Stimulated activated naive CD8-positive, alpha-beta T cell treated with anti-CD3 and anti-CD28 coated beads, Interleukin-15, Interleukin-2, amounts not matched to agents 100 ng/mL and 50 ng/mL, for 24 hours (primary cell): Measurements from ENCODE around the gene C2orf42.
A peak's percentile ranks its signal among the peaks of the same experiment; 100 is the strongest.
"Not testable (repeated sequence)": the region's sequence is repeated elsewhere in the genome, so short reads cannot be mapped to it uniquely, and the experiment has no call there.

Experiments used
- H3K27ac Mint-ChIP-seq: one replicate; pipeline ENCODE4 v1.8.0; 2021; ENCODE audit warnings: mild to moderate bottlenecking, mixed read lengths
- H3K27me3 Mint-ChIP-seq: one replicate; pipeline ENCODE4 v1.8.0; 2021; ENCODE audit warnings: mixed read lengths
- H3K36me3 Mint-ChIP-seq: one replicate; pipeline ENCODE4 v1.8.0; 2021; ENCODE audit warnings: low read depth, mixed read lengths
- H3K4me1 Mint-ChIP-seq: one replicate; pipeline ENCODE4 v1.8.0; 2021; ENCODE audit warnings: low read depth, mixed read lengths
- H3K4me3 Mint-ChIP-seq: one replicate; pipeline ENCODE4 v1.8.0; 2021; ENCODE audit warnings: mild to moderate bottlenecking, mixed read lengths
- H3K9me3 Mint-ChIP-seq: one replicate; pipeline ENCODE4 v1.8.0; 2021; ENCODE audit warnings: mixed read lengths

Gene C2orf42

DNA sequence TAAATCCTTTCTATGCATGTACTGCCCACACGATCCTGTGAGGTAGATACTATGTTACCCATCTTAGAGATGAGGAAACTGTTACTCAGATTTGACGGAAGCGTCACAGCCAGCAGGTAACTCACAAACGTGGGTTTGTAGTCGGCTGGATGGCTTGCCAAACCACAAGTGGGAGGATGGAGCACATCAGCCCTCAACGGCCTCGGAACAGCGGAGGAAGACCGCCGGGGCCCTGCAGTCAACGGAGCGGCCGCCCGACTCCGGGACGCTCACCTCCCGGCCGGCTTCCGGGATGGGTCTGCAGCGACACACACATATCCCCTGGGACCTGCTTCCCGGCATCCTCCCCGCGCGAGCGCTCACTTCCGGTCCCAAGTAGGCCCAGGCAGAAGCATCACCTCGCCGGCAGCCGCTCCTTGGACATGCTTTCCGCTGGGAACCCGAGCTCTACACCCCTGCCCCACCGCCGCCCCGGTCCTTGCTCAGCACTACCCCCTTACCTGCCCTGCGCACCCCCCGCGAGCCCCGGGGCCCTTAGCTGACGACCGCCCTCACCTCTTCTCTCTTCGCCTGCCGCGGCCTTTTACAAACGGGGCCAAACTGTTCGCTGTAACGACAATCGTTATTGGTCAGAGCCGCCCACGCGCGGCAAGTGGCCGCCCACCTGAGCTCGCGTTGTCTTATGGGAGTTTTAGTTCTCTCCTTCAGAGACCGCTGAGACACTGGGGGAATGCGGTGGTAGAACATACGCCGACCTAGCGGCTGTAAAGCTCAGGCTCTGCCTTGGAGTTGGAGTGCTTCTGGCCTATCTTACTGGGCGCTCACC, at the start of gene C2orf42:
C2orf42 (minus strand) TSS at position 602 of the 826 bp plus-strand sequence. CDS start 9,034 bp downstream, outside the sequence.
- Mint-ChIP-seq H3K27me3 (no peaks in the 10 kb centered on the region), H3K36me3 (no peaks in the 10 kb centered on the region), H3K4me1 (peaks cover 28% of the 10 kb centered on the region), H3K27ac (peak within 1 kb of the TSS; percentile 99), H3K9me3 (no peaks in the 10 kb centered on the region), H3K4me3 (peak within 1 kb of the TSS; percentile 93)

- Mint-ChIP-seq H3K27ac (peak overlapping the region; percentile 45), H3K36me3 (peaks cover 39% of the 10 kb centered on the region), H3K4me1 (peaks cover 38% of the 10 kb centered on the region), H3K4me3 (no peak overlapping the region), H3K27me3 (no peaks in the 10 kb centered on the region), H3K9me3 (no peaks in the 10 kb centered on the region)
Observed at GRCh38 chr2:70240599-70240998, 49.8 kb upstream of the C2orf42 start.

GRCh38 chr2:70233926-70234325, 43.1 kb upstream of the C2orf42 start:
- Mint-ChIP-seq H3K36me3 (peaks cover 36% of the 10 kb centered on the region), H3K27me3 (no peaks in the 10 kb centered on the region), H3K9me3 (no peaks in the 10 kb centered on the region), H3K4me3 (no peak overlapping the region), H3K27ac (no peak overlapping the region), H3K4me1 (no peaks in the 10 kb centered on the region)

GRCh38 chr2:70226781-70227180, 36.0 kb upstream of the C2orf42 start:
- Mint-ChIP-seq H3K36me3 (peaks cover 77% of the 10 kb centered on the region), H3K4me1 (peaks cover 18% of the 10 kb centered on the region), H3K27ac (peak overlapping the region; percentile 0), H3K4me3 (no peak overlapping the region), H3K9me3 (no peaks in the 10 kb centered on the region), H3K27me3 (no peaks in the 10 kb centered on the region)

DNA sequence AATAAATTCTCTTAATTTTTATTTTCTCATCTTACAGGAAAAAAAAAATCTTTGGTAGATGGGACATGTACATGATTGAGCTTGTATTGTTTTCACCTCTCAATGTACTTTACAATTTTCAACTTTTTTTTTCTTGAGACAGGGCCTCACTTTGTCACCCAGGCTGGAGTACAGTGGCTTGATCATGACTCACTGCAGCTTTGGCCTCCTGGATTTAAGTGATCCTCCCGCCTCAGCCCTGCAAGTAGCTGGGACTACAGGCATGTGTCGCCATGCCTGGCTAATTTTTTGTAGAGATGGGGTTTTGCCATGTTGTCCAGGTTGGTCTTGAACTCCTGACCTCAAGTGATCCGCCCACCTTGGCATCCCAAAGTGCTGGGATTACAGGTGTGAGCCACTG, 32.5 kb upstream of the C2orf42 start:
- Mint-ChIP-seq H3K36me3 (peaks cover 76% of the 10 kb centered on the region), H3K4me1 (peaks cover 19% of the 10 kb centered on the region)
- H3K4me3 Mint-ChIP-seq, H3K27me3 Mint-ChIP-seq, H3K9me3 Mint-ChIP-seq, H3K27ac Mint-ChIP-seq: not testable (repeated sequence)

GRCh38 chr2:70214953-70215549, 24.2 kb upstream of the C2orf42 start:
- no peak overlapping the region for H3K27ac Mint-ChIP-seq
- no peaks in the 10 kb centered on the region for H3K27me3 Mint-ChIP-seq
- H3K4me3 Mint-ChIP-seq: no peak overlapping the region
- H3K4me1 Mint-ChIP-seq: peaks cover 15% of the 10 kb centered on the region
- H3K36me3 Mint-ChIP-seq: peaks cover 66% of the 10 kb centered on the region
- H3K9me3 Mint-ChIP-seq: no peaks in the 10 kb centered on the region

DNA sequence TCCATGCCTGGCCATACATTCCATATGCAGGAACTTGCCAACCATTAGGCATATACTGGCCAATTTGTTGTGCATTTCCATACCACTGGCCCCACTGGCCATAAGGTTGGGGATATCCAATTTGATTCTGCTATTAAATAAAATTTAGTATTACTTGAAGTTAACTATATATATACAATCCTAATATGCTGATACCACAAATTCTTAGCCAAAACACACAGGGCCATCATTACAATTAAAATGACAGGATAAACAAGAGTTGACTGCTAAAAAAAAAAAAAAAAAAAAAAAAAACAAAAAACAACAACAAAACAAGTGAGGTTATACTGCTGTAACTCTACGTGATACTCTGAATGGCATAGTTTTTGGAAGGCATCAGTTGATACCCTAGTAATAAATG, 23.5 kb upstream of the C2orf42 start:
- Mint-ChIP-seq H3K27ac (no peak overlapping the region), H3K9me3 (no peaks in the 10 kb centered on the region), H3K4me1 (peaks cover 15% of the 10 kb centered on the region), H3K4me3 (no peak overlapping the region), H3K27me3 (no peaks in the 10 kb centered on the region), H3K36me3 (peaks cover 69% of the 10 kb centered on the region)

DNA sequence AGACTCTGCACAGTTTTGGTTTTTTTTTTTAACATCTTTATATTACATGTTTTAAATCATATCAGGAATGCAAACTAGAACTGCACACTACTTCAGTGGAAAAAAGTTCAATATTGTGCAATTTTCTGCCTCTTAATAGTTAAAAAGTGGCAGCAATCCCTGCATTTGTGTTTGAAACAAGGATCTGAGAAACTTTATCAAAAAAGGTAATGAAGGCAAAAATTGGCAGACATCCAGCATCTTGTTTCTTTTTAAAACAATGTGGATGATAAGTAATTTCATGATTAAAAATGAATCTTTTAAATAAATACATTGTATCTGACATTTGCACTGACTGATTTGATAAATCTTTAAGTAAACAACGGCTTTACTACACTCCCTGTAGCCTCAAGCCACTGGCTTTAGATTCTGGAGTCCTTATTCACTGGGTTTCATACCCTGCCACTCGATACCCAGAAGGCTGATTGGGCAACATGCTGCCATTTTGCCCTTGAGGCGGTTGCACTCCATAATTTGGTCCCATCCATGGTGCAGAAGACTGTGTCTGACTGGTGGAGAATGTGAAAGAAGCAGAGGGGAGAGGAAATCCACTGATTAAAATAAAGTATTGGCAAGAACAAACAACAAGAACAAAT, 21.6 kb upstream of the C2orf42 start:
- H3K4me3 Mint-ChIP-seq: no peak overlapping the region
- peaks cover 9% of the 10 kb centered on the region for H3K4me1 Mint-ChIP-seq
- peaks cover 54% of the 10 kb centered on the region for H3K36me3 Mint-ChIP-seq
- no peaks in the 10 kb centered on the region for H3K27me3 Mint-ChIP-seq
- no peaks in the 10 kb centered on the region for H3K9me3 Mint-ChIP-seq
- no peak overlapping the region for H3K27ac Mint-ChIP-seq

- Mint-ChIP-seq H3K36me3 (peaks cover 50% of the 10 kb centered on the region), H3K27ac (peak overlapping the region; percentile 36), H3K9me3 (no peaks in the 10 kb centered on the region), H3K4me3 (no peak overlapping the region), H3K4me1 (peaks cover 9% of the 10 kb centered on the region), H3K27me3 (no peaks in the 10 kb centered on the region)
Observed at GRCh38 chr2:70211595-70211994, 20.8 kb upstream of the C2orf42 start.

GRCh38 chr2:70204452-70204851, 13.6 kb upstream of the C2orf42 start:
- H3K4me1 Mint-ChIP-seq: no peaks in the 10 kb centered on the region
- H3K27ac Mint-ChIP-seq: no peak overlapping the region
- H3K4me3 Mint-ChIP-seq: no peak overlapping the region

DNA sequence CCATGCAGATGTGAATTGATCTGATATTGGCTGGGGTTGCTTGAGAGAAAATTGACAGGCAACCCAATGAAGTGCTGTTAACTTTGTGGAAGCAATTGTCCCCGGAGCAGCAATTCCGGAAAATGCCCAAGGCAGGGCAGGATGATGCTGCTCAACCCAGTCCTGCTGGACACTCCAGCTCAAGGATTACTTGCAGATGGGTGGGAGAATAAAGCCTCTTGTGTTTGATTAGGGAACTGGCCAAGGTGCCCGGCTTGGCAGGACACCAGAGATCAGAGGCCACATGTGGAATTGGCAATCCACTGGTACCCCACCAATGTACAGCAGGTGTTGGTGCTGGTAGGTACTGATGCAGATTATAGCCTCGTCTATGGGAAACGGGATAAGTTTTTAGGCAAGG, 12.3 kb upstream of the C2orf42 start:
- Mint-ChIP-seq H3K36me3 (no peaks in the 10 kb centered on the region), H3K27ac (no peak overlapping the region), H3K4me3 (no peak overlapping the region), H3K9me3 (peaks cover 4% of the 10 kb centered on the region), H3K4me1 (no peaks in the 10 kb centered on the region), H3K27me3 (no peaks in the 10 kb centered on the region)

More at GRCh38 chr2:70204452-70204851, 13.6 kb upstream of the C2orf42 start:
- peaks cover 4% of the 10 kb centered on the region for H3K9me3 Mint-ChIP-seq
- no peaks in the 10 kb centered on the region for H3K27me3 Mint-ChIP-seq
- peaks cover under 1% of the 10 kb centered on the region for H3K36me3 Mint-ChIP-seq

DNA sequence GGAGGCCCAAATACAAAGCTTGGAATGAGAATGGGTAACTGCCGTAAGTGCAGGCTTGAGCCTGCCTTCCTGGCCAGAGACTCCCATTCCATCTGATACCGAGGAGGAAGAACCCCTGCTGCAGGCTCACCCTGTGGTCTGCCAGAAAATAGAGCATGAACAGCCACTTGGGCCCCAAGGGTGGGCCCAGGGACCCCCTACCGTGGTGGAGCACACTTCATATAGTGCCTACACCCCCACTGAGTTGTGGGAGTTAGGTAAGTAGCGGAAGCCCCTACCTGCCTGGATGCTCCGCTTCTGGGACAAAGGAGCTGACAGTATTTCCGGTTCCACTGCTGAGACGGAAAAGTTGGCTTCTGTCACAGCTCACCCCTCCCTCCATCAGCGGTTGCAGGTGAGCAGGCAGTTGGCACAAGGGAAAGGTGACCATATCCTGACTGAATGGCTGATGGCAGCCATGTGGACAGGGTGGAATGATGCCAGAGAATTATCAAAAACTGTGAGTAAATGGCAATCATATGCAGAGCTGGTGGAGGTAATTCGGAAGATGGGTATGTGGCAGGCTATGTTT, 11.5 kb upstream of the C2orf42 start:
- H3K9me3 Mint-ChIP-seq: peaks cover 4% of the 10 kb centered on the region
- H3K27me3 Mint-ChIP-seq: no peaks in the 10 kb centered on the region
- no peak overlapping the region for H3K27ac Mint-ChIP-seq
- H3K36me3 Mint-ChIP-seq: no peaks in the 10 kb centered on the region
- no peaks in the 10 kb centered on the region for H3K4me1 Mint-ChIP-seq
- no peak overlapping the region for H3K4me3 Mint-ChIP-seq

GRCh38 chr2:70201831-70202230, 11.0 kb upstream of the C2orf42 start:
- Mint-ChIP-seq H3K36me3 (no peaks in the 10 kb centered on the region), H3K9me3 (peaks cover 4% of the 10 kb centered on the region), H3K27ac (no peak overlapping the region), H3K4me3 (no peak overlapping the region), H3K27me3 (no peaks in the 10 kb centered on the region), H3K4me1 (no peaks in the 10 kb centered on the region)

- Mint-ChIP-seq H3K9me3 (peaks cover 4% of the 10 kb centered on the region), H3K36me3 (no peaks in the 10 kb centered on the region), H3K4me3 (no peak overlapping the region), H3K27ac (no peak overlapping the region), H3K4me1 (no peaks in the 10 kb centered on the region), H3K27me3 (no peaks in the 10 kb centered on the region)
Observed at GRCh38 chr2:70201225-70201768, 10.5 kb upstream of the C2orf42 start.
